ENCODE results near the gene RNF44.
A peak's percentile ranks its signal among the peaks of the same experiment; 100 is the strongest.
"Not testable (repeated sequence)": the region's sequence is repeated elsewhere in the genome, so short reads cannot be mapped to it uniquely, and the experiment has no call there.

The RNF44 gene

DNA sequence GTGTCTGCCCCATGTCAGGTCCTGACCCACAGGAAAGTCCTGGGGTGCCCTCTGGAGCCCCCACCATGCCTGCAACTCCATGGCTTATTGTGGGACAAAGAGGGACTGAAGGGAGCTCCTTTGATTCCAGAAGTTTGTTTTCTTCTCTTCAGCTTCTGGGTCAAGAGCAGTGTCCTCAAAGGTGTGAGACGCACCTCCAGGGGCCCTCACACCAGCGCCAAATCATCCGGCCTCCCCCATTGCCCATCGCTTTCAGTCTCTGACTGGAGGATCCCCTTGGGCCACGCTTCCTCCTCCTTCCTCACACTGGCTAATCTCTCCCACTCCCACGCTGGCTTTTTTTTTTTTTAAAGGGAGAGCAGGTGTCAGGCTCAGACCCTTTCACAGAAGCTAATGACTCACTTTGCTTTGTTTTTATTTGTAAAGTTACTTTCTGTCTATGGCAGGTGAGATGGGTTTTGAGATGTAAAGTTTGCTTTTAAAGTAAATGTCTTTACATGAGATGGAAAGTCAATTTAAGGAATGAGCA lies 28.6 kb upstream of the RNF44 start:
- H3K9me3 Mint-ChIP-seq = peaks cover 11% of the 10 kb centered on the region
- peaks cover 8% of the 10 kb centered on the region for H3K27me3 Mint-ChIP-seq
- intact Hi-C loops (cut with micrococcal nuclease) = no loop called here
- H3K4me3 Mint-ChIP-seq = no peak overlapping the region
- H3K36me3 Mint-ChIP-seq (ENCODE audit: low read depth) = no peaks in the 10 kb centered on the region
- peaks cover 27% of the 10 kb centered on the region for H3K4me1 Mint-ChIP-seq (ENCODE audit: low read depth)
- H3K27ac Mint-ChIP-seq = no peak overlapping the region

- Mint-ChIP-seq H3K27me3 (peaks cover 13% of the 10 kb centered on the region), H3K27ac (no peak overlapping the region), H3K36me3 (ENCODE audit: low read depth) (no peaks in the 10 kb centered on the region), H3K4me1 (ENCODE audit: low read depth) (peaks cover 33% of the 10 kb centered on the region), H3K9me3 (peaks cover 18% of the 10 kb centered on the region), H3K4me3 (no peak overlapping the region)
- intact Hi-C loops (cut with micrococcal nuclease) = no loop called here
Measured at GRCh38 chr5:176564002-176564401, 26.8 kb upstream of the RNF44 start.

- Mint-ChIP-seq H3K36me3 (ENCODE audit: low read depth) (no peaks in the 10 kb centered on the region), H3K4me3 (peak overlapping the region; percentile 7), H3K4me1 (ENCODE audit: low read depth) (peaks cover 33% of the 10 kb centered on the region), H3K27me3 (peaks cover 13% of the 10 kb centered on the region), H3K27ac (no peak overlapping the region), H3K9me3 (peaks cover 22% of the 10 kb centered on the region)
- intact Hi-C loops (cut with micrococcal nuclease) = no loop called here
Measured at GRCh38 chr5:176562189-176562588, 25.0 kb upstream of the RNF44 start.

DNA sequence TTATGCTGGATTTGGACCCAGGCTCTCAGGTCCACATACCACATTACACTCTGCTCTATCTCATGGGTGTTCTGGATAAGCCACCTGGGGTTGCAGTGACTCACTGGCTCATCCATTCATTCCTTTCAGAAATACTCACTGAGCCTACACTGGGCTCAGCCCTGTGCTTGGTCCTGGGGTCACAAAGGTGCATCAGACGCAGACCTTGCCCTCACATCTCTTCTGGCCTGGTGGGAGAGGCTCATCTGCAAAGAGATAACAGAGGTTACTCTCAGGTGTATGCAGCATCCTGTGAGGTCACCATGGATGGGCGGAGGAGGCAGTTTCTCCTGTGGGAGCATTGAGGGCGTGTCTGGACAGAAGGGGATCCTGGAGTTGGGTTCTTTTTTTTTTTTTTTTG lies 24.1 kb upstream of the RNF44 start:
- H3K9me3 Mint-ChIP-seq = peaks cover 14% of the 10 kb centered on the region
- H3K27ac Mint-ChIP-seq = no peak overlapping the region
- peaks cover 13% of the 10 kb centered on the region for H3K27me3 Mint-ChIP-seq
- intact Hi-C loops (cut with micrococcal nuclease) = no loop called here
- H3K4me1 Mint-ChIP-seq (ENCODE audit: low read depth) = peaks cover 34% of the 10 kb centered on the region
- H3K36me3 Mint-ChIP-seq (ENCODE audit: low read depth) = no peaks in the 10 kb centered on the region
- H3K4me3 Mint-ChIP-seq = no peak overlapping the region

GRCh38 chr5:176560364-176560763 lies 23.2 kb upstream of the RNF44 start:
- no peak overlapping the region for H3K4me3 Mint-ChIP-seq
- peaks cover 13% of the 10 kb centered on the region for H3K27me3 Mint-ChIP-seq
- intact Hi-C loops (cut with micrococcal nuclease) = no loop called here
- H3K27ac Mint-ChIP-seq = no peak overlapping the region
- H3K36me3 Mint-ChIP-seq (ENCODE audit: low read depth) = no peaks in the 10 kb centered on the region
- H3K9me3 Mint-ChIP-seq = peaks cover 11% of the 10 kb centered on the region
- H3K4me1 Mint-ChIP-seq (ENCODE audit: low read depth) = peaks cover 36% of the 10 kb centered on the region

DNA sequence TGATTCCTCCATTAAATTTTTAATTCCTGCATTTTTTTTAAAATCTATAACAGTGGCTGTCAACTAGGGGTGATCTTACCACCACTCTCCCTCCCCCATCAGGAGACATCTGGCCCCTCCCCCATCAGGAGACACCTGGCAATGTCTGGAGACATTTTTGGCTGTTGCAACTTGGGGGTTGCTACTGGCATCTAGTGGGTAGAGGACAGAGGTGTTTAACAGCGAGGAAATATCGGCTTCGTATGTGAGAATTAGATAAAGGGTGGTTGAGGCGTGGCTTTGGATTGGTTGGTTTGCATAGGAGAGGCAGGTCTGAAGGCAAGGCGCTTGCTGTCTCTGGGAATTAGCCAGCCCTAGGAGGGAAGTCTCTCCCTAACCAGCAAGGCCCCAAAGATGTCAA lies 22.5 kb upstream of the RNF44 start:
- no peak overlapping the region for H3K4me3 Mint-ChIP-seq
- H3K27me3 Mint-ChIP-seq = peaks cover 13% of the 10 kb centered on the region
- no peak overlapping the region for H3K27ac Mint-ChIP-seq
- peaks cover 11% of the 10 kb centered on the region for H3K9me3 Mint-ChIP-seq
- intact Hi-C loops (cut with micrococcal nuclease) = no loop called here
- H3K36me3 Mint-ChIP-seq (ENCODE audit: low read depth) = no peaks in the 10 kb centered on the region
- H3K4me1 Mint-ChIP-seq (ENCODE audit: low read depth) = peaks cover 43% of the 10 kb centered on the region

DNA sequence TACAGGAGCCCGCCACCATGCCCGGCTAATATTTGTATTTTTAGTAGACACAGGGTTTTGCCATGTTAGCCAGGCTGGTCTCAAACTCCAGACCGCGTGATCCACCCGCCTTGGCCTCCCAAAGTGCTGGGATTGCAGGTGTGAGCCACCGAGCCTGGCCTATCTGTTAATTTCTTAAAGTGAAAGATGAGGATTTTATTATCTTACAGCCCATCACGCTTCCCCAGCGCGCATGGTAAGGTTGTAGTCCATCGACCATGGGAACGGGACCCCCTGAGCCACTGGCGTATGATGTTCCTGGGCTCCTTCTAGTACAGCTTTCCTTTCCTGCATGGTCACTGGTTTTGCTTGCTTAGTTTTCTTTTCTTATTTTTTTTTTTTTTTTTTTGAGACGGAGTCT lies 20.6 kb upstream of the RNF44 start:
- H3K9me3 Mint-ChIP-seq = peaks cover 11% of the 10 kb centered on the region
- peaks cover 24% of the 10 kb centered on the region for H3K27me3 Mint-ChIP-seq
- no peak overlapping the region for H3K27ac Mint-ChIP-seq
- H3K4me1 Mint-ChIP-seq (ENCODE audit: low read depth) = peaks cover 51% of the 10 kb centered on the region
- no peak overlapping the region for H3K4me3 Mint-ChIP-seq
- H3K36me3 Mint-ChIP-seq (ENCODE audit: low read depth) = no peaks in the 10 kb centered on the region
- intact Hi-C loops (cut with micrococcal nuclease) = no loop called here

GRCh38 chr5:176553260-176554085 lies 16.3 kb upstream of the RNF44 start:
- intact Hi-C loops (cut with micrococcal nuclease) = no loop called here
- H3K4me1 Mint-ChIP-seq (ENCODE audit: low read depth) = peaks cover 54% of the 10 kb centered on the region
- H3K27ac Mint-ChIP-seq = no peak overlapping the region
- H3K27me3 Mint-ChIP-seq = peaks cover 36% of the 10 kb centered on the region
- H3K4me3 Mint-ChIP-seq = no peak overlapping the region
- no peaks in the 10 kb centered on the region for H3K36me3 Mint-ChIP-seq (ENCODE audit: low read depth)
- no peaks in the 10 kb centered on the region for H3K9me3 Mint-ChIP-seq

- Mint-ChIP-seq H3K27ac (no peak overlapping the region), H3K27me3 (peaks cover 36% of the 10 kb centered on the region)
- intact Hi-C loops (cut with micrococcal nuclease) = no loop called here
Measured at GRCh38 chr5:176552332-176552869, 15.2 kb upstream of the RNF44 start.

DNA sequence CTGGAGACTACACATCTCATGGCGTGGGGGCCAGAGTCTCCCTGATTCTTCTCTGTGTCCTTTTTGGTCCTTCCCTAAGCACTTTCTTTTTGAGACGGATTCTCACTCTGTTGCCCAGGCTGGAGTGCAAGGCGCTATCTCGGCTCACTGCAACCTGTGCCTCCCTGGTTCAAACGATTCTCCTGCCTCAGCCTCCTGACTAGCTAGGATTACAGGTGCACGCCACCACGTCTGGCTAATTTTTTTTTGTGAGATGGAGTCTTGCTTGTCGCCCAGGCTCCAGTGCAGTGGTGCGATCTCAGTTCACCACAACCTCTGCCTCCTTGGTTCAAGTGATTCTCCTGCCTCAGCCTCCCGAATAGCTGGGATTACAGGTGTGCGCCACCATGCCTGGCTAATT lies 13.7 kb upstream of the RNF44 start:
- peaks cover 51% of the 10 kb centered on the region for H3K4me1 Mint-ChIP-seq (ENCODE audit: low read depth)
- peaks cover 36% of the 10 kb centered on the region for H3K27me3 Mint-ChIP-seq
- H3K36me3 Mint-ChIP-seq (ENCODE audit: low read depth); H3K27ac Mint-ChIP-seq; H3K9me3 Mint-ChIP-seq; H3K4me3 Mint-ChIP-seq; intact Hi-C loops (cut with micrococcal nuclease): not testable (repeated sequence)

More at GRCh38 chr5:176552332-176552869, 15.2 kb upstream of the RNF44 start:
- no peaks in the 10 kb centered on the region for H3K36me3 Mint-ChIP-seq (ENCODE audit: low read depth)
- no peak overlapping the region for H3K4me3 Mint-ChIP-seq
- H3K4me1 Mint-ChIP-seq (ENCODE audit: low read depth) = peaks cover 57% of the 10 kb centered on the region
- no peaks in the 10 kb centered on the region for H3K9me3 Mint-ChIP-seq

- no peaks in the 10 kb centered on the region for H3K9me3 Mint-ChIP-seq
- peaks cover 45% of the 10 kb centered on the region for H3K4me1 Mint-ChIP-seq (ENCODE audit: low read depth)
- peaks cover 36% of the 10 kb centered on the region for H3K27me3 Mint-ChIP-seq
- no peak overlapping the region for H3K27ac Mint-ChIP-seq
- H3K36me3 Mint-ChIP-seq (ENCODE audit: low read depth) = no peaks in the 10 kb centered on the region
- intact Hi-C loops (cut with micrococcal nuclease) = no loop called here
- no peak overlapping the region for H3K4me3 Mint-ChIP-seq
Measured at GRCh38 chr5:176550275-176550831, 13.2 kb upstream of the RNF44 start.

DNA sequence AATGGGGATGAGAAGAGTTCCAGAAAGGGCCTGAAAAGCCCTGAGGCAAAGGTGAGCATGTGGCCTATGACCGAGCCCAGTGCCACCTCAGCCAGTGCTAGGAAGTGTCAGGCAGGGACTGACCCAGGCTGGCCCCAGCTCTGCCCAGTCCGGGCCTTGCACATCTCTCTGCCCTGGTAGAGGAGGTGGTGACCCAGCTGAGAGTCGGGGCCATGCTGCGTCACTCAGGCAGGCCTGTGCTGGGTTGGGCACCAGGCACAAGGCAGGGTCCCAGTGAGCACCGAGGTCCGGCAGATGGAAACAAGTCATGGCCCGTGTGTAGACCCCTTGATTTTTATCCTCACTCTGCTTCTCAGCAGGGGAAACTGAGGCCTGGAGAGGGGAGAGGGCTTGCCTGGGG lies 12.7 kb upstream of the RNF44 start:
- H3K4me1 Mint-ChIP-seq (ENCODE audit: low read depth) = peaks cover 42% of the 10 kb centered on the region
- no peaks in the 10 kb centered on the region for H3K36me3 Mint-ChIP-seq (ENCODE audit: low read depth)
- no peaks in the 10 kb centered on the region for H3K9me3 Mint-ChIP-seq
- H3K4me3 Mint-ChIP-seq = no peak overlapping the region
- intact Hi-C loops (cut with micrococcal nuclease) = no loop called here
- H3K27me3 Mint-ChIP-seq = peaks cover 36% of the 10 kb centered on the region
- H3K27ac Mint-ChIP-seq = no peak overlapping the region

DNA sequence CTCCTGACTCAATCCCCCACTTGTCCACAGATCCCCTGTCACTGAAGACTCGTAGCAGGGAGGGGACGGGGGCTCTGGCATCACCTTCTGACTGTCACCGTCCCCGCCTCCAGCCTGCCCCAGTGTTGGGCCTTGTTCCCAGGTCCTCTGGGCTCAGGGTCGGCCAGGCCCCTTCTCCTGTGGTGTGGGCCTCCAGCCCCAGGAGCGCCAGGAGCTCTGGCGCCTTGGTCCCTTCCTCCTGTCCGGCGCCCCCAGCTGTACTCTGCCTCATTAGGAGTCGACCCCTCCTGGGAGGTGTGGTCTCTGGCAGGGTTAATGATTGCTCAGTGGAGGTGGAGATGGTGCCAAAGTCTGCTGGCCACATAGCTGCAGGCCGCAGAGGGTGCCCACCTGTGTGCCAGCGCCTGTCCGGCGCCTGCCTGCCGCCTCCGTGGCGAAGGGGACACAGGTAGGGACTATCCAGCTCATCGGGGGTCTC lies 11.8 kb upstream of the RNF44 start, which contains the start of gene CDHR2:
CDHR2 (plus strand) TSS at position 376 of the 478 bp plus-strand sequence. CDS start 16,011 bp downstream, outside the sequence.
- H3K27ac Mint-ChIP-seq = no peak within 1 kb of the TSS
- H3K4me3 Mint-ChIP-seq = no peak within 1 kb of the TSS
- intact Hi-C loops (cut with micrococcal nuclease) = no loop called here
- H3K36me3 Mint-ChIP-seq (ENCODE audit: low read depth) = no peaks in the 10 kb centered on the region
- peaks cover 36% of the 10 kb centered on the region for H3K27me3 Mint-ChIP-seq
- no peaks in the 10 kb centered on the region for H3K9me3 Mint-ChIP-seq
- peaks cover 47% of the 10 kb centered on the region for H3K4me1 Mint-ChIP-seq (ENCODE audit: low read depth)

DNA sequence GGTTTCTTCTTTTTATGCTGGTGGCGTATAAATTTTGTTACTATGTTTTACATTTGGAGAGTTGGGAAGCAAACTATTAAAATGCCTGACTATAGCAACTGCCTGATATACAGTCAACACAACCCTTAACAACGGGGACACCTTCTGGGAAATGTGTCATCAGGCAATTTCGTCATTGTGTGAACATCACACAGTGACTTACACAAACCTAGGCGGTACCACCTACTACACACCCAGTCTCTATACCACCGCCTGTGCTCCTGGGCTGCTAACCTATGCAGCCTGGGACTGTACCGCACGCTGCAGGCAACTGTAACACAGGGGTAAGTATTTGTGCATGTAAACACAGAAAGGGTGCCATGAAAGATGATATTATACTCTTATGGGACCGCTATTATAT lies 10.6 kb upstream of the RNF44 start:
- H3K9me3 Mint-ChIP-seq = no peaks in the 10 kb centered on the region
- intact Hi-C loops (cut with micrococcal nuclease) = no loop called here
- H3K4me1 Mint-ChIP-seq (ENCODE audit: low read depth) = peaks cover 42% of the 10 kb centered on the region
- no peak overlapping the region for H3K27ac Mint-ChIP-seq
- H3K4me3 Mint-ChIP-seq = no peak overlapping the region
- no peaks in the 10 kb centered on the region for H3K36me3 Mint-ChIP-seq (ENCODE audit: low read depth)
- H3K27me3 Mint-ChIP-seq = peaks cover 25% of the 10 kb centered on the region

All from dendritic cell treated with granulocyte-macrophage colony-stimulating factor and Interleukin-4, amounts not matched to agents 40 ng/mL and 50 ng/mL, for 4 days (primary cell).